A549 treated with ZK216348 at 1 μM for 4 hours (cell line): Measurements from ENCODE around the gene EXOSC5. TPM values are rescaled to one million over a fixed set of nuclear protein-coding genes. Genes with fewer than 3 reads are reported as not detected.

ENCODE experiments used
- total RNA-seq: library from RNA; stranded (reverse); fragments of 200-300 nt; extraction: Qiagen RNA extraction; gene quantifications from 5 replicates; pipeline ENCODE4 v1.2.3, GENCODE V29; 2022; ENCODE audit warnings: low read depth

EXOSC5 gene
- total RNA-seq, result 64.5 to 99.5 TPM (median 88.6 TPM) in 5 replicates

DNA sequence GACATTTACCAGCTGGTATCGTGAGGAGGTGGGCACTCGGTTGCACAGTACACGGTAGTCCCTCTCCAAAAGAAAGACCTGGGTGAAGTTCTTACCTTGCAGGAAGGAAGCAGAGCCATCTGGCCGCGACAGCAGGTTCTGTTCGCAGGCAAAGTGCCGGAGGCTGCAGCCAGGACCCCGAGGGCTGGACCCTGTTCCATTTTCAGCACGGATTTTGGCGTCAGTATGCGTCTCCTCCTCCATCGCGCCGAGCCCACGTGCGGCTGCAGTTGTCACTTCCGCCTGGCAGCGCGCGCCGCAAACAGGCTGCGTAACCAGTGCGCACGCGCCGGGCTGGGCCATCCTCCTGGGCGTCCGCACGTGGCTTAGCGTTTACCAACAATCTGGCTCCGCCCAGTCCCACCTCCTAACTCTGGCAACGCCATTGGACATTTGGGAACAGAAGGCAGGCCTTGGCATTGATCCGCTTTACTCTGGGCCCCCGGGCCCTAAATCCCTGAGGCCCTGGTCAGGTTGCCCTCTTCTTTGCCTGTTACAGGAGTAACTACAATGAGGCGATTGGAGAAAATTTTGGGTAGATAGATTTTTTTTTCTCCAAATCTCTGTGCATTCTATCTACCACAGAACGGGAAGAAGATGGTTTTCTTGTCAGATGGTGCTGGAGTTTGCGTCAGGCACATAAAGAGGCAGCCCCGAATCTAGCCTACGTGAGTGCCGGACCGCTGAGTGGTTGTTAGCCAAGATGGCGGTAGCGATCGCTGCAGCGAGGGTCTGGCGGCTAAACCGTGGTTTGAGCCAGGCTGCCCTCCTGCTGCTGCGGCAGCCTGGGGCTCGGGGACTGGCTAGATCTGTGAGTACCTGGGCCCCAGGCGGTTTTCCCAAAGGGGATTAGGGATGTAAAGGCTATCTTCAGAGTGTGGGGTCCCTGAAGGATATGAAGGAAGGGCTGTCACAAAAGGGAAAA, at the start of gene EXOSC5, which contains the start of gene BCKDHA:
TSS of gene EXOSC5 (minus strand) at position 274 of the 964 bp plus-strand sequence. CDS start at position 243, 31 bp downstream.
TSS of gene BCKDHA (plus strand) at position 733 of the 964 bp plus-strand sequence. CDS start at position 743, 10 bp downstream.

GRCh38 chr19:41442473-41443355, 45.6 kb upstream of the EXOSC5 start, which contains the start of gene ERICH4:
Gene ERICH4 (plus strand): TSS chr19:41443156. CDS start chr19:41443170, 14 bp downstream.

DNA sequence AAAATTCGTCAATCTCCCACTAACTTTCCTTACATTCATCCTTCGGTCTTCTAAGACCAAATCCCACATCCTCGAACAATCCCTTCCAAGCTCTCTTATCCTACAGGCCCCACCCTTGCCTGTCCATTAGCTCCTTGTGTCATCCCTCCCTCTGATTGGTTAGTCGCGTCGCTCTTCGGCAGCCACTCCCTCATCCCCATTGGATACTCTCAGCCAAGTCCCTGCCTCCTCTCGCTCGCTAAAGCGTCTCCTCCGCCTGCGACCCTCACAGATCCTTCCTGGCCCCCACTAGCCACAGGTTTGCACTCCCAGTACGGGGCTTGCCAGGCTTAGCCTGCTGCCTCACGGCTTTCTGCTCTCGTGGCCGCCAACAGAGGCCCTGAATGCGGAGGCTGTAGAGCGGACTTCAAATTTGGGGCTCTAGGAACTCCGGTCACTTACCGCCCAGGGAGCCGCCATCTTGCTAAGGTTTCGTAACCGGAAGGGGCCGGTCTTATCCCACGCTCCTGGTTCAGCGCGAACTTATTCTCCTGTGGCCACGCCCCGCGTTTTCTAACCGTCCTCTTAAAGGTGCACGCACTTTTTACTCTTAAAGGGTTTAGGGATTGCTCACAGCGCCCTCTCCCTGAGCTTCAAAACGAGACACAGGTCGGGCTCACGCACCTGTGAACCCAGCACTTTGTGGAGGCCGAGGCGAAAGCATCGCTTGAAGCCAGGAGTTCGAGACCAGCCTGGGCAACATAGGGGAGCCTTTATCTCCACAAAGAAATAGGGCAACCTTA, 42.5 kb upstream of the EXOSC5 start, which contains the start of gene DMAC2:
TSS of gene DMAC2 (minus strand) at position 472 of the 782 bp plus-strand sequence. CDS start at position 459, 13 bp downstream.

GRCh38 chr19:41426952-41427646, 29.9 kb upstream of the EXOSC5 start, which contains the start of gene B3GNT8:
Gene B3GNT8 (minus strand): TSS chr19:41427374. CDS start chr19:41426778, 596 bp downstream.

GRCh38 chr19:41376241-41376997, 20.7 kb downstream of the EXOSC5 start, which contains the start of gene TMEM91:
Gene TMEM91 (plus strand): TSS chr19:41376533. CDS start chr19:41378310, 1,777 bp downstream.

GRCh38 chr19:41363753-41364523, 33.2 kb downstream of the EXOSC5 start, which contains the start of gene B9D2:
Gene B9D2 (minus strand): TSS chr19:41364149. CDS start chr19:41363519, 630 bp downstream.

GRCh38 chr19:41353466-41354342, 43.5 kb downstream of the EXOSC5 start, which contains the start of gene TGFB1:
Gene TGFB1 (minus strand): TSS chr19:41353922. CDS start chr19:41353044, 878 bp downstream.

Other genes with a start within 250 kb of the EXOSC5 start
- gene CYP2S1, start 204.1 kb downstream of the EXOSC5 start, total RNA-seq, result 16.4 to 27.1 TPM (median 24.1 TPM) in 5 replicates
- gene AXL, start 178.1 kb downstream of the EXOSC5 start, total RNA-seq, result 97.4 to 134 TPM (median 119 TPM) in 5 replicates
- gene HNRNPUL1, start 133.0 kb downstream of the EXOSC5 start, total RNA-seq, result 302 to 342 TPM (median 315 TPM) in 5 replicates
- gene CCDC97, start 87.2 kb downstream of the EXOSC5 start, total RNA-seq, result 27.6 to 48.1 TPM (median 43.8 TPM) in 5 replicates
- 110 to 153 TPM (median 149 TPM) in 5 replicates for gene TGFB1, start 43.4 kb downstream of the EXOSC5 start, total RNA-seq
- gene B9D2, start 33.2 kb downstream of the EXOSC5 start, total RNA-seq, result 22.7 to 35.3 TPM (median 29.5 TPM) in 5 replicates
- gene TMEM91, start 20.8 kb downstream of the EXOSC5 start, total RNA-seq, result 2.5 to 5.4 TPM (median 4.8 TPM) in 5 replicates
- gene BCKDHA, start 459 bp upstream of the EXOSC5 start, total RNA-seq, result 36.9 to 45.2 TPM (median 40.6 TPM) in 5 replicates
- 0.08 to 0.14 TPM (median 0.12 TPM) in 3 of 5 replicates, not detected in the others for gene B3GNT8, start 30.0 kb upstream of the EXOSC5 start, total RNA-seq
- 103 to 114 TPM (median 109 TPM) in 5 replicates for gene DMAC2, start 42.6 kb upstream of the EXOSC5 start, total RNA-seq
- not detected in 5 replicates for gene ERICH4, start 45.8 kb upstream of the EXOSC5 start, total RNA-seq
- gene CEACAM21, start 178.8 kb upstream of the EXOSC5 start, total RNA-seq, result not detected in 5 replicates
- gene CEACAM4, start 229.7 kb upstream of the EXOSC5 start, total RNA-seq, result not detected in 5 replicates